ENCODE data around the gene ANKRD65. TPM values are rescaled to one million over a fixed set of nuclear protein-coding genes. Genes with fewer than 3 reads are reported as not detected.
"Not testable (repeated sequence)": the region's sequence is repeated elsewhere in the genome, so short reads cannot be mapped to it uniquely, and the experiment has no call there.

The ANKRD65 gene
- total RNA-seq, 1 donor from 2014 or later, result 38.4 TPM

DNA sequence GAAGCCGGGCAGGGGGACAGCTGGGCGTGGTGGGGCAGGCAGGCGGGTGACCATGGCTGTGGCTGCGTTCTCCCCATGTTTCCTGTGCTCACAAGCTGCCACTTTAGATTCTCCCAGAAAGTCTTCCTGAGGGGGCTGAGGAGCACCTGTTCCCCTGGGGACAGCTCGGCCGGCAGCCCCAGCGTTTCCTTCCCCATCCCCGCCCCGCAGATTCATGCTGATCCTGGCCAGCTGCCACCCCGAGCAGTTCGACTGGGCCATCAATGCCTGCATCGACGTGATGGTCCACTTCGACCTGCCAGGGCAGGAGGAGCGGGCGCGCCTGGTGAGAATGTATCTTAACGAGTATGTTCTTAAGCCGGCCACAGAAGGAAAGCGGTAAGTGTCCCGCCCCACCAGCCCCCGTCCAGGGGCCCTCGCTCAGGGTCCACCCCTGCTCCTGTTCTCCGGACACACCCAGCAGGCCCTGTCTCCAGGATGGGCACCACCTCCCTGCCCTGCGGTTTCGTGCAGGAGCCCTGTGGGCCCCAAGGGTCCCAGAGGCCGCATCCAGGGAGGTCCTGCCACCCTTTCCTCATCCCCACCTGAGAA, 39.6 kb upstream of the ANKRD65 start:
- peaks cover 8% of the 10 kb centered on the region for H3K9me3 Mint-ChIP-seq (ENCODE audit: unreplicated experiment)
- H3K27ac Mint-ChIP-seq (ENCODE audit: unreplicated experiment), result no peak overlapping the region
- TF ChIP-seq, protein P1, sequence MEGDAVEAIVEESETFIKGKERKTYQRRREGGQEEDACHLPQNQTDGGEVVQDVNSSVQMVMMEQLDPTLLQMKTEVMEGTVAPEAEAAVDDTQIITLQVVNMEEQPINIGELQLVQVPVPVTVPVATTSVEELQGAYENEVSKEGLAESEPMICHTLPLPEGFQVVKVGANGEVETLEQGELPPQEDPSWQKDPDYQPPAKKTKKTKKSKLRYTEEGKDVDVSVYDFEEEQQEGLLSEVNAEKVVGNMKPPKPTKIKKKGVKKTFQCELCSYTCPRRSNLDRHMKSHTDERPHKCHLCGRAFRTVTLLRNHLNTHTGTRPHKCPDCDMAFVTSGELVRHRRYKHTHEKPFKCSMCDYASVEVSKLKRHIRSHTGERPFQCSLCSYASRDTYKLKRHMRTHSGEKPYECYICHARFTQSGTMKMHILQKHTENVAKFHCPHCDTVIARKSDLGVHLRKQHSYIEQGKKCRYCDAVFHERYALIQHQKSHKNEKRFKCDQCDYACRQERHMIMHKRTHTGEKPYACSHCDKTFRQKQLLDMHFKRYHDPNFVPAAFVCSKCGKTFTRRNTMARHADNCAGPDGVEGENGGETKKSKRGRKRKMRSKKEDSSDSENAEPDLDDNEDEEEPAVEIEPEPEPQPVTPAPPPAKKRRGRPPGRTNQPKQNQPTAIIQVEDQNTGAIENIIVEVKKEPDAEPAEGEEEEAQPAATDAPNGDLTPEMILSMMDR (IDR thresholded peaks at IDR 0.05; ENCODE audit: partially characterized antibody, unreplicated experiment), result no peak
- no peak for DNase-seq
- peaks cover 2% of the 10 kb centered on the region for H3K27me3 Mint-ChIP-seq (ENCODE audit: unreplicated experiment)
- no peak overlapping the region for H3K4me3 Mint-ChIP-seq (ENCODE audit: unreplicated experiment)
- no peaks in the 10 kb centered on the region for H3K36me3 Mint-ChIP-seq (ENCODE audit: unreplicated experiment)
- H3K4me1 Mint-ChIP-seq (ENCODE audit: low read depth, unreplicated experiment), result peaks cover 1% of the 10 kb centered on the region

DNA sequence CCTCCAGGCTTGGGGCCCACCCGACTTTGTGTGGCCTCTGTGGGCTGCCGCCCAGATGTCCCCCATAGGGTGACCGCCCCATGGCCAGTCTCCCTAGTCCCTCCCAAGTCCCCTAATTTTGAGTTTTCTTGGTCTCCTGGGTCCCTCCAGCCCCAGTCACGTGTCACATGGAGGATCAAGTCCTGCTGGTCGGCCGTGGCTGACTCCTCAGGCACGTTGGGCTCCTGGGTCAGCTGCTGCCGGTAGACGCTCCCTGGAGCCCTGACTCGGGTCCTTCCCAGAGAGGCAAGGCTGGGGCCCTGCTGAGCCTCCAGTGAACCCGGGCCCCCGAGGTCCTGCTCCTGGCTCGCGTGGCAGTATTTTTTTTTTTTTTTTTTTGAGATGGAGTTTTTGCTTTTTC, 38.6 kb upstream of the ANKRD65 start:
- not testable (repeated sequence) for H3K27me3 Mint-ChIP-seq (ENCODE audit: unreplicated experiment); H3K9me3 Mint-ChIP-seq (ENCODE audit: unreplicated experiment); H3K27ac Mint-ChIP-seq (ENCODE audit: unreplicated experiment); H3K36me3 Mint-ChIP-seq (ENCODE audit: unreplicated experiment); DNase-seq; H3K4me3 Mint-ChIP-seq (ENCODE audit: unreplicated experiment); H3K4me1 Mint-ChIP-seq (ENCODE audit: low read depth, unreplicated experiment)

DNA sequence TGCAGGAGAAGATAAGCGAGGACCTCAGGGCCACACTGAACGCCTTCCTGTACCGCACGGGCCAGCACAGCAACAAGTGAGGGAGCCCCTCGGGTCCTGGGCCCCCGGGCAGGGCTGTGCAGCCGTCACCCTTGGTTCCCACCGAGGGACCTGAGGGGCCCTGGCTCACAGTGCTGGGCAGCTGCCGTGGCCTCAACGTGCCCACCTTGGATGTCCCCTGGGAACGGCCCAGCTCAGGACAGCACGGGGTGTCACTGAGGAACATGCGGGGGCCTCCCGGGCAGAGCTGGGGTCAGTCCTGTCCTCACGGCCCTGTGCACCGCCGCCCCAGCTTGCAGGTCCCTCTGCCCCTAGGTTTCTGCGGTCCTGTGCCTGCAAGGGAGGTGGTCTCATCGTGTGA, 38.1 kb upstream of the ANKRD65 start:
- H3K36me3 Mint-ChIP-seq (ENCODE audit: unreplicated experiment); H3K27me3 Mint-ChIP-seq (ENCODE audit: unreplicated experiment); H3K27ac Mint-ChIP-seq (ENCODE audit: unreplicated experiment); H3K4me1 Mint-ChIP-seq (ENCODE audit: low read depth, unreplicated experiment); H3K9me3 Mint-ChIP-seq (ENCODE audit: unreplicated experiment); H3K4me3 Mint-ChIP-seq (ENCODE audit: unreplicated experiment); DNase-seq: not testable (repeated sequence)

DNA sequence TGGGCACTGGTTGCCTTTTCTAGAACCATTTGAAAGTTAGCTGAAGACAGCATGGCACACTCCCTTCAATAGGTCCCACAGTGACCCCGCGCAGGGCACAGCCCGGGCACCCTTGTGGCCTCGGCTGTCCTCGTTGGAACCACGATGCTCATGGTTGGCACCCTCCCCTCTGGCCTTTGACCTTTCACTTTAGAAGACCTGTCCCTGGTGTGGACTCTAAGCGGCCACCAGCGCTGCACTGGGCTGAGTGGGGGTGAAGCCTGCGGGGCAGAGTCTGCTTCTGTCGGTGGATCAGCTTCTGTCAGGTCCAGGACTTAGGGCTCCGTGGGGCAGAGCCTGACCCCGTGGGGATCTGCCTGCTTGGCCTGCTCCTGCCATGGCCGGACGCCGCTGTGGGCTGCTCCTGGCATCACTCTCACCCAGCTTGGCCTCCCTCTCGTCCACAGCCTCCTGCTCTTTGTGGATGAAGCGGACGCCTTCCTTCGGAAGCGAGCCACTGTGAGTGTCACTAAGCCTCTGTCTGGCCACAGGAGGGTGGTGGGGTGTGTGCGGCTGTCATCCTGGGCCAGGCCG, 35.7 kb upstream of the ANKRD65 start:
- H3K9me3 Mint-ChIP-seq (ENCODE audit: unreplicated experiment); H3K4me3 Mint-ChIP-seq (ENCODE audit: unreplicated experiment); H3K4me1 Mint-ChIP-seq (ENCODE audit: low read depth, unreplicated experiment); H3K36me3 Mint-ChIP-seq (ENCODE audit: unreplicated experiment); H3K27me3 Mint-ChIP-seq (ENCODE audit: unreplicated experiment); DNase-seq; H3K27ac Mint-ChIP-seq (ENCODE audit: unreplicated experiment): not testable (repeated sequence)

DNA sequence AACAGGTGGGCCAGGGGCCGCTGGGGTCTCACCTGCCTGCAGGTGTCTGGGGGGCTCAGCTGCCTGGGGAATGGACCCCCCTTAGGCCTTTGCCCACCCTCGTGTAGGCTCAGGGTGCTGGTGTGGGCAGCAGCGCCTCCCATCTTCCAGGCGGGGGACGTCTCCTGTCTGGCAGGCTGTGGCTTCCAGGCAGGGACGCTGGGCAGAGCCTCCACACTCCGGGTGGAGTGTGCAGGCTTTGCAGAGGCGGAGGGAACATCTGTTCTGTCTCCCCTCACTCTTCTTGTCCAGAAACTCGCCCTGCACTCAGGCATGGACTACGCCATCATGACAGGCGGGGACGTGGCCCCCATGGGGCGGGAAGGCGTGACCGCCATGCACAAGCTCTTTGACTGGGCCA, 34.9 kb upstream of the ANKRD65 start:
- DNase-seq; H3K4me3 Mint-ChIP-seq (ENCODE audit: unreplicated experiment); H3K27me3 Mint-ChIP-seq (ENCODE audit: unreplicated experiment); H3K9me3 Mint-ChIP-seq (ENCODE audit: unreplicated experiment); H3K27ac Mint-ChIP-seq (ENCODE audit: unreplicated experiment); H3K36me3 Mint-ChIP-seq (ENCODE audit: unreplicated experiment); H3K4me1 Mint-ChIP-seq (ENCODE audit: low read depth, unreplicated experiment): not testable (repeated sequence)

DNA sequence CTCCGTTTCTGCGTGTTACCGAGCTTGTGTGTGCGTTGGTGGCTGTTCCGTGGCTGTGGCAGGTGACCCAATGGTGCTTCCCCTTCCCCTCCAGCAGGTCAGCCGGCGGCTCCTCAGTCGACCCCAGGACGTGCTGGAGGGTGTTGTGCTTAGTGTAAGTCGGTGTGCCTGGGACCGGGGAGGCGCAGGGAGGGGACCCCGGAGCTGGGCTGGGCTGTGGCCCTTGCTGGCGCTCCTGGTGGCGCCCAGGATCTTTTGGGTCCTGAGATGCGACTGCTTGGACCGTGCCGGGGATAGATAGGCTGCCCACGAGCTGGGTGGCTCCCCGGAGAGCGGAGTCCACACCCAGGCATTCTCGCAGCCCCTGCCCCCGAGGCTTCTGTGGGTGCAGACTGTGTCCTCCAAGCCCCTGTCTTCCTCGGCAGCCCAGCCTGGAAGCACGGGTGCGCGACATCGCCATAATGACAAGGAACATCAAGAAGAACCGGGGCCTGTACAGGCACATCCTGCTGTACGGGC, 34.3 kb upstream of the ANKRD65 start:
- TF ChIP-seq, protein P1 (IDR thresholded peaks at IDR 0.05; ENCODE audit: partially characterized antibody, unreplicated experiment), result no peak
- H3K27me3 Mint-ChIP-seq (ENCODE audit: unreplicated experiment), result no peaks in the 10 kb centered on the region
- H3K36me3 Mint-ChIP-seq (ENCODE audit: unreplicated experiment), result no peaks in the 10 kb centered on the region
- no peak for DNase-seq
- H3K9me3 Mint-ChIP-seq (ENCODE audit: unreplicated experiment), result peaks cover 4% of the 10 kb centered on the region
- no peak overlapping the region for H3K27ac Mint-ChIP-seq (ENCODE audit: unreplicated experiment)
- no peak overlapping the region for H3K4me3 Mint-ChIP-seq (ENCODE audit: unreplicated experiment)
- no peaks in the 10 kb centered on the region for H3K4me1 Mint-ChIP-seq (ENCODE audit: low read depth, unreplicated experiment)

DNA sequence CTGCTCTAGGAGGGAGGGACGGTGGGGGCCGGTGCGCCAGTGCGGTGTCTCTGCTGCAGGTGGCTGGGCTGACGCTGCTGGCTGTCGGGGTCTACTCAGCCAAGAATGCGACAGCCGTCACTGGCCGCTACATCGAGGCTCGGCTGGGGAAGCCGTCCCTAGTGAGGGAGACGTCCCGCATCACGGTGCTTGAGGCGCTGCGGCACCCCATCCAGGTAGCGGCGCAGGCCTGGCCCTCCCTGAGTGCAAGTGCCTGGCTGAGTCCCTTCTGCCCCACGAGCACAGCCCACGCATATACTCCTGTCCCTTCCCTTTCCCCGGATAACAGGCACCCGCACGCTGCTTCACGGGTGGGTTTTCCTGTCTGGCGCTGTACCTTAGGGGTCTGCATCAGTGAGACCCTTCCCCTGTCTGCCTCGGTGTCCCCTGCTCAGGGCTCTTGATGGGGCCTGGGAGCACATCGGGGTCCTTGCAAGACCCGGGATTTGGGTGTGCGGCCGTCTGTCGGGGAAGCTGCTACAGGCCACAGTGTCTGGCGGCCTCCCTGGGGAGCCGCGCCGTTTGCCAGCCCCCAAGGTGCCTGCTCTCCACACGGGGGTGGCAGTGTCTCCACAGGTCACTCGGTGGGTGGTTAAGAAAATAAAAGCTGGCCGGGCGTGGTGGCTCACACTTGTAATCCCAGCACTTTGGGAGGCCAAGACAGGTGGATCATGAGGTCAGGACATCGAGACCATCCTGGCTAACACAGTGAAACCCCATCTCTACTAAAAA, 33.4 kb upstream of the ANKRD65 start:
- H3K4me1 Mint-ChIP-seq (ENCODE audit: low read depth, unreplicated experiment); DNase-seq; H3K27ac Mint-ChIP-seq (ENCODE audit: unreplicated experiment); H3K9me3 Mint-ChIP-seq (ENCODE audit: unreplicated experiment); H3K36me3 Mint-ChIP-seq (ENCODE audit: unreplicated experiment); H3K4me3 Mint-ChIP-seq (ENCODE audit: unreplicated experiment); H3K27me3 Mint-ChIP-seq (ENCODE audit: unreplicated experiment): not testable (repeated sequence)
